GM12892 (cell line): ENCODE data around the gene ADAMTS3.

ENCODE experiments used
- POLR2A ChIP-seq: IDR thresholded peaks from 2 replicates; pipeline ENCODE4 v1.6.1; 2011; ENCODE audit warnings: low read depth, low read length, control low read depth
- POLR2AphosphoS5 ChIP-seq: IDR thresholded peaks from 2 replicates; pipeline ENCODE4 v1.6.1; 2011; ENCODE audit warnings: low read depth, low read length, control low read depth
- TAF1 ChIP-seq: IDR thresholded peaks from 2 replicates; pipeline ENCODE4 v1.6.1; 2011; ENCODE audit warnings: low read depth, mild to moderate bottlenecking, control low read depth, low read length, borderline replicate concordance

DNA sequence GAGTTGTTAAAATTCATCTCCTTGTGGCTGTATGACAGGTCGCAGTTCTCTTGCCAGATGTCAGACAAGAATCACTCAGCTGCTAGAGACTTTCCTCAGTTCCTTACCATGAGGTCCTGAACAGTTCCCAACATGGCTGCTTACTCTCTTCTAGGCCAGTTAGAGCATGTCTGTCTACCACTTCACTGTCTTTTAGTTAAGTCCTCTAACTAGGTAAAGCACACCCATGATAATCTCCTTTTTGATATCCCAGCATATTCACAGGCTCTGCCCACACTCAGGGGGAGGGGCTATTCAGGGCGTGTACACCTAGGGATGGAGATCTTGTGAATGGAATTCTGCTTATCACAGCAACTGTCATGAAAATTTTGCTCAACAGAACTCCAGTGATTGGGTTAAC, 190.1 kb downstream of the ADAMTS3 start:
- TF ChIP-seq TAF1 (no peak), POLR2A (no peak), POLR2AphosphoS5 (no peak)
